Smooth muscle cell of the pulmonary artery (primary cell): Measurements from ENCODE around the gene POTEB2. TPM values are rescaled to one million over a fixed set of nuclear protein-coding genes. Genes with fewer than 3 reads are reported as not detected.

Source experiments
- total RNA-seq: library from RNA; depleted of rRNA; stranded (reverse); fragments of >200 nt; gene quantifications from 2 replicates; pipeline ENCODE4 v1.2.3, GENCODE V29; 2014

The POTEB2 gene
- total RNA-seq, result not detected in 2 replicates

DNA sequence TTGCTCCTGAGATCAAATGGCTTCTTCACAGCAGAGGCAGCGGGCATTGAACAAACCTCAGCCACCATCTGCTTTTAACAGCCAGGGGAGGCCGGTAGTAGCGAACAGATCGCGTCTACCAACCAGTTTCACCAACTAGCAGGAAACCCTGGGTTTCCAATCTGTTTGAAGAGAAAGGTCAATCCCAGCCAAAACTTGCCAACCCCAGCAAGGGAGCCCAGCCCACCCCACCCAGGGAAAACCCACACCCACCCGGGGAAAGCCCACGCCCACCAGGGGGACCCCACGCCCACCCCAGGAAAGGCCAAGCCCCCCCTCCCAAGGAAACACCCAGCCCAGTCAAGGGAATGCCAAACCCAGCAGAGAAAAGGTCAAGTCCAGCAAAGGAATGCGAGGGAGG is at the start of gene POTEB2:
Gene POTEB2 (minus strand): TSS at position 101 of the 400 bp plus-strand sequence. CDS start 33 bp downstream, at position 68.

